ENCODE results near the gene PDK4.

GRCh38 chr7:95560674-95561073 lies 35.6 kb downstream of the PDK4 start:
- TF ChIP-seq CTCF (IDR thresholded peaks at IDR 0.05; ENCODE audit: insufficient read depth, low read length) = no peak
- TF ChIP-seq, protein P1, sequence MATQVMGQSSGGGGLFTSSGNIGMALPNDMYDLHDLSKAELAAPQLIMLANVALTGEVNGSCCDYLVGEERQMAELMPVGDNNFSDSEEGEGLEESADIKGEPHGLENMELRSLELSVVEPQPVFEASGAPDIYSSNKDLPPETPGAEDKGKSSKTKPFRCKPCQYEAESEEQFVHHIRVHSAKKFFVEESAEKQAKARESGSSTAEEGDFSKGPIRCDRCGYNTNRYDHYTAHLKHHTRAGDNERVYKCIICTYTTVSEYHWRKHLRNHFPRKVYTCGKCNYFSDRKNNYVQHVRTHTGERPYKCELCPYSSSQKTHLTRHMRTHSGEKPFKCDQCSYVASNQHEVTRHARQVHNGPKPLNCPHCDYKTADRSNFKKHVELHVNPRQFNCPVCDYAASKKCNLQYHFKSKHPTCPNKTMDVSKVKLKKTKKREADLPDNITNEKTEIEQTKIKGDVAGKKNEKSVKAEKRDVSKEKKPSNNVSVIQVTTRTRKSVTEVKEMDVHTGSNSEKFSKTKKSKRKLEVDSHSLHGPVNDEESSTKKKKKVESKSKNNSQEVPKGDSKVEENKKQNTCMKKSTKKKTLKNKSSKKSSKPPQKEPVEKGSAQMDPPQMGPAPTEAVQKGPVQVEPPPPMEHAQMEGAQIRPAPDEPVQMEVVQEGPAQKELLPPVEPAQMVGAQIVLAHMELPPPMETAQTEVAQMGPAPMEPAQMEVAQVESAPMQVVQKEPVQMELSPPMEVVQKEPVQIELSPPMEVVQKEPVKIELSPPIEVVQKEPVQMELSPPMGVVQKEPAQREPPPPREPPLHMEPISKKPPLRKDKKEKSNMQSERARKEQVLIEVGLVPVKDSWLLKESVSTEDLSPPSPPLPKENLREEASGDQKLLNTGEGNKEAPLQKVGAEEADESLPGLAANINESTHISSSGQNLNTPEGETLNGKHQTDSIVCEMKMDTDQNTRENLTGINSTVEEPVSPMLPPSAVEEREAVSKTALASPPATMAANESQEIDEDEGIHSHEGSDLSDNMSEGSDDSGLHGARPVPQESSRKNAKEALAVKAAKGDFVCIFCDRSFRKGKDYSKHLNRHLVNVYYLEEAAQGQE (IDR thresholded peaks at IDR 0.05; ENCODE audit: insufficient replicate concordance, low read depth) = no peak
- TF ChIP-seq SPI1 (IDR thresholded peaks at IDR 0.05; ENCODE audit: borderline replicate concordance, low read depth) = no peak
- no peak for TF ChIP-seq POLR2AphosphoS5 (IDR thresholded peaks at IDR 0.05; ENCODE audit: low read depth)

All from HL-60 (cell line).